HG03460 (cell line): ENCODE measurements around the gene SBNO2.
"Not testable (repeated sequence)": the region's sequence is repeated elsewhere in the genome, so short reads cannot be mapped to it uniquely, and the experiment has no call there.

ENCODE experiments used
- ATAC-seq: cut with Tn5 transposase; IDR thresholded peaks from one replicate; pipeline ENCODE4 v1.9.1; 2021; ENCODE audit not compliant: unreplicated experiment

SBNO2 gene

DNA sequence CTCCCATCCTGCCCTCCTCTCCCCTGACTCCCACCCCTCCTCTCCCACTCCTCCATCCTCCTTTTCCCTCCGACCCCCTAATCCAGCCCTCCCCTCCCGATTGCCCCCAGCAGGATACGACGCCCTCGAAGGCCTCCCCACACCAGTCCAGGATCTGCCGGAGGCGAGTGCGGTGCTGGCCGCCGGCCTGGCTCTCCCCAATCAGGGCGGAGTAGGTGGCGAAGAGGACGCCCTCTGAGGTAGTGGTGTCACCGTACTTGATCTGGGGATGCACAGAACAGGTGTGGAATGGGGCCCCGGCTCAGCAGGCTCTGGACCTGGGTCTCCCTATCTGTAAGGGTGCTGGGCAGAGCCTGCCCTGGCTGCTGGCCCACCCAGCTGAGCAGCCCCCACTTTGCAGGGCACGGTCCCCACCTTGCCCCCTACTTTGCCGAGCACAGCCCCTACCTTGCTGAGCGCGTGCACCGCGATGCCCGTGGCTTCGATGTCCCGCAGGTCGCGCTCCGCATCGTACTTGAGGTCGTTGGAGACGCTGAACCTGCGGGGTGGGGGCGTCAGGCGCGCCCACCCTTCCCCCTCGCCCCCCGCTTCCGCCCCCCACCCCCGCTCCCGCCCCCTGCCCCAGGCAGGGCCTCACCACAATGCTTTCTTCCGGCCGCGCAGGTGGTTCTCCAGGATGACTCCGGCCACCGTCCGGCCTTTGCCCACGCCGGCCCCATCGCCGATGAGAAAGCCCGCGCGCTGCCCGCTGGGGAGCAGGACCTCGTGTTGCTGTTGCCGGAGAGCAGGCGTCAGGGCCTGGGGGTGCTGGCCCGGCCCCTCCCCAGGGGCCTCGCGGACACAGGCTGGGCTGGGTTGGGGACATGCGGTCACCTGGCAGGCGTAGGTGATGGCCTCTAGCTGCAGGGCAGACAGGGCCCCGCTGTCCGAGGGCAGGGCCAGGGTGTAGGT is 51.8 kb downstream of the SBNO2 start:
- no peak for ATAC-seq

- ATAC-seq: no peak
Measured at GRCh38 chr19:1121395-1121794, 52.7 kb downstream of the SBNO2 start.

GRCh38 chr19:1119475-1120217 is 54.4 kb downstream of the SBNO2 start:
- no peak for ATAC-seq

DNA sequence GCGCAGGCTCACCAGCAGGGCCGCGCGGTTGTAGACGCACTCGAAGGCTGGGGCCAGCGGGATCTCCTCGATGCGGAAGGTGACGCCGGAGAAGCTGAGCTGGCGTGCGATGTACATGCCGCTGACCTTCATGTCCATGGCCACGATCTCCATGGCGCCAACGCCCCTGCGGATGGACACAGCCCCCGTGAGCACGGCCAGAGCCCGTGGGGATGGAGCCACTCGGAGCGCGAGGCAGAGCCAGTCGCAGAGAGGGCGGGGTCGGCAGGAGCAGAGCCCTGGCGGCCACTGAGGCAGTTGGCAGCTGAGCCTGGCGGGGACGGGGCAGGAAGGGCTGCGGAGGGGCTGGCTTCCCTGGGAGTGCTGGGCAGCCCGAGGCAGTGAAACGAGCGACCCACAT is 55.1 kb downstream of the SBNO2 start:
- ATAC-seq: no peak

DNA sequence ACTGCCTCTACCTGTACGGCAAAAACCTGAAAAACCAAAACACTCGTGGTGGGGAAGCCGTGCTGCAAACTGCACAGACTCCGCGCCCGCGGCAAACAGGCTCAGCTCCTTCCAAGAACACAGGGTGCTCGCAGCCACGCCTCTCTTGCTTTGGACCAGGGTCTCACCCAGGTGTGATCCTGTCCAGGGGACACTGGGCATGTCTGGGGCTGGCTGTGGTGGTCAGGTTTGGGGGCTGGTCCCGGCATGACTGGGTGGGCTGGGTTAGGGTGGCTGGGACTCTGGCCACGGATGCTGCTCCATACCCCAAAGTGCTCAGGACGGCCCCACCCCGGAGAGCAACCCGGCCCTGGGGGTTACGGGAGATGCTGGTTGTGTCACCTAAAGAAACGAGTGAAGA is 56.4 kb downstream of the SBNO2 start:
- no peak for ATAC-seq

DNA sequence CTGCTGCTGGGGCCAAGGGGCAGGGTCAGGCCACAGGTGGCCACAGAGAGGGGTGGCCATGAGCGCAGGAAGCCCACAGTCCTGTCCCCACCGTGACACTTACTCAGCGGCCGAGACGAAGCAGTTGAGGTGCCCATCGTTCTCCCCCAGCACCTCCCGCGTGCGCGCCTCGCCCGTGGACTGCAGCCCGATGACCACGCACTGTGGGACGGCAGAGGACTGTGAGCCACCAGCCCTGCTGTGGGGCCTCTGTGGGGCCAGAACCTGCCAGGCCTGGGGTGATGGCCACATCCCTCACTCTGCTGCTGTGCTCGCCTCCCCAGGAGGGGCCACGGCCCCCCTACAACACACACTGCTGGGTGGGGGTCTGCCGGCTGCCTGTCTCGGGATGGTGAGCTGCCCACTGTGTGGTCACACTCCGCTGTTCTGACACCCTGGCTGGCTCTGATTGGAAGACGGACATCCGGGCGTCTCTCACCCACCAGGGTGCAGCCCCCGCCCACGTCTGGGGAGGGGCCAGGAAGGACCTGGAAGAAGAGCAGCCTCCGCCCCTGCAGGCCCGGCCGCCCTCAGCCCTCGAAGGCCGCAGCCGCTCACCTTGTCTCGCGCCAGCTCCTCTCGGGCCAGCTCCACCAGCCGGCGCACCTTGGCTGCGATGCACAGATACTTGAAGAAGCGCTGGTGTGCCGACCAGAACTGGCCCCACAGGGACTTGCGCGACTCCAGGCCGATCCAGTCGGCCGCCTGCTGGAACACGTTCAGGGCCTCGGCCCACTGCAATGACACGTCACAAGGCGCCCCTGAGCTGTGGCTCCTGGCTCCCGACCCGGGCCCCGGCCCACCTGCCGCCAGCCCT is 57.1 kb downstream of the SBNO2 start:
- no peak for ATAC-seq

- no peak for ATAC-seq
Measured at GRCh38 chr19:1115646-1116420, 58.2 kb downstream of the SBNO2 start.

DNA sequence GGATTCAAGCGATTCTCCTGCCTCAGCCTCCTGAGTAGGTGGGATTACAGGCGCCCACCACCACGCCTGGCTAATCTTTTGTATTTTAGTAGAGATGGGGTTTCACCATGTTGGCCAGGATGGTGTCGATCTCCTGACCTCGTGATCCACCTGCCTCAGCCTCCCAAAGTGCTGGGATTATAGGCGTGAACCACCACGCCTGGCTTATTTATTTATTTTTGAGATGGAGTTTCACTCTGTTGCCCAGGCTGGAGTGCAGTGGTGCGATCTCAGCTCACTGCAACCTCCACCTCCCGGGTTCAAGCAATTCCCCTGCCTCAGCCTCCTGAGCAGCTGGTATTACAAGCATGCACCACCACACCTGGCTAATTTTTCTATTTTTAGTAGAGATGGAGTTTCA is 59.3 kb downstream of the SBNO2 start:
- not testable (repeated sequence) for ATAC-seq

DNA sequence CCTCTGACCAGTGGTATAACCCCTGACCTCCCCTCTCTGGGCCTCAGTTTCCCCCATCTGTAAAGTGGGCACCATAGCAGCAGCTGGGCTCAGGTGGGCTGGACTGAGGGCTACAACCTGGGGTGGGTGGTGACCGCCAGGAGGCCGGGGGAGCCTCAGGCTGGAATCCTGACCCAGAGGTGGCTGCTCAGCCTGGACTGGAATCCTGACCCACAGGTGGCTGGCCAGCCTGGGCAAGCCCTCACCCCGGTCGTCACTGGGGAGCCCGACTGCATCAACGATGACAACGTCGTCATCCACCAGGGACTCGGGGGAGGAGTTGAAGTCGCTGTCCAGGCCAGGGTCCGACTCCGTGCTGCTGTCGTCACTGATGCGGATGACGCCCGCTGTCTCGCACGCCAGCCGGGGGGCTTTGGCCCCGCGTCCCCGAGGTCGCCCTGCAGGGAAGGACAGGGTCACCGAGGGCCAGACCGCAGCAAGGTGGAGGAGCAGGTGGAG is 60.0 kb downstream of the SBNO2 start:
- ATAC-seq: no peak

DNA sequence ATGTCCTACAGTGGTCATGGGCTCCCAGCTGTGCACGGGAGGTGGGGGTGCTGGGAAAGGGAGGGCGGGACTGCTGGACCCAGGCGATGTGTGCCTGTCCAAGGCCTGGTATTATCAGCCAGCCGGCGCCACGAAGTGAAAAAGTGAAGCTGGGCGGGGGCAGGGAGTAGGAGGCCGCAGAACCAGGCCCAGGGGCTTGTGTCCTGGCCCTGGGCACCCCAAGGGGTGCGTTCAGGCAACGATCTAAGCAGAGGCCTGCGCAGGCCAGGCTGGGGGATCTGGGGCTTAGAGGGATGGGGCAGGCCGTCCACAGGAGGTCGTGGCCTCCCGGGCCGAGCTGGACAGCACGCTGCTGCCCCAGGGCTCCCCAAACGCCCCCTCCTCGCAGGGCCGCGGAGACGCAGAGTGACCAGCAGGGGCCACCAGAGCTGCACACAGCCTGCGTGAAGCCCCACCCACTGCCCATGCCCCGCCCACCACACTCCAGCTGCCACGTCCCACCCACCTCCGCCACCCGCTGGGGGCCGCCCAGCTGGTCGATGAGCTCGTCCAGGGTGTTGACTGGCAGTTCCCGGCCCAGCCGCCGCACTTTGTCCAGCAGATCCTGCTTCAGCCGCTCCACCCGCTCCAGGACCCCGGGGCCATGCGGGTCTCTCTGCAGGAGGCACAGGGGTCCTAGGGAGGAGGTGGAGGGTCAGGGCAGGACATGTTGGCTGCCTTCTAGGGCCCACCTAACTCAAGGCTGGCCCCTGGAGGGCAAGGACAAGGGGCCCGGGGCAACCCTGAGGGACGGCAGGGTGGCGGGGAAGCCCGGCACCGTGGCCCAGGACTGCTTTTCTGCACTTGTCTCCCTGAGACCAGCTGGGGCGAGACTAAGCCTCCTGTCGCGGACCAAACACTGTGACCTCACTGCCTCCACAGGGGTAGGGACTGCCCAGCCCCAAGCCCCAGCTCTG is 60.8 kb downstream of the SBNO2 start:
- ATAC-seq: peak; percentile 44

DNA sequence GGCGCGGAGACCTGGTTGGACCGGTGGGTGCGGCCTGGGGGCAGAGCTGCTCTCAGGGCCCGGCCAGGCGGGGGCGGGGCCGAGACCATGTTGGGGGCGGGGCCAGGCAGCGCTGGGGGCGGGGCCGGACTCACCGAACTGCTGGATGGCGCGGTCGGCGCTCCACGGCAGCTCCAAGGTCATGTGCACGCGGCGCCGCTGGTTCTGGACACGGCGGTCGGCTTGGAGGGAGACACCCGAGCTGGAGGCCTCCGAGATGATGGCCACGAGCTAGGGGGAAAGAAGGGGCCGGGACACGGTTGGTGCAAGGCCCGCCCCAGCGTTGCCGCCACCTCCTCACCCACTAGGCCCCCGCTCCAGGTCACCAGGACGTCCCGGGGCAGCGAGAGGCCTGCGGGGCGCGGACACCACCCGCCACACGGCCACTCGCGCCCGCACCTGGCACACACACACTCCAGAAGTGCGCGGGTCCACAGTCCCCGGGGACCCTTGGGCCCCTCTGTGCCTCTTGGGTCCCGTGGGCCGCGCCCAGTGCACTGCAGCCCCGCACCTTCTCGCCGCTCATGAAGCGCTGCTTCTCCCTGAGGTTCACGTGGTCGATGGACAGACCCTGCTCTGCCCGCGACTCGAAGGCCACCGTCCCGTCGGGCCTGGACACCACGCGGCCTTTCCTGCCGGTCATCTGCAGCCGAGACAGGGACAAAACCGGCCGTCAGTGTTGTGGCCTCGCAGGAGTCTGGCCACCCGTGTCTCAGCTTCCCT is 61.6 kb downstream of the SBNO2 start:
- ATAC-seq: no peak

DNA sequence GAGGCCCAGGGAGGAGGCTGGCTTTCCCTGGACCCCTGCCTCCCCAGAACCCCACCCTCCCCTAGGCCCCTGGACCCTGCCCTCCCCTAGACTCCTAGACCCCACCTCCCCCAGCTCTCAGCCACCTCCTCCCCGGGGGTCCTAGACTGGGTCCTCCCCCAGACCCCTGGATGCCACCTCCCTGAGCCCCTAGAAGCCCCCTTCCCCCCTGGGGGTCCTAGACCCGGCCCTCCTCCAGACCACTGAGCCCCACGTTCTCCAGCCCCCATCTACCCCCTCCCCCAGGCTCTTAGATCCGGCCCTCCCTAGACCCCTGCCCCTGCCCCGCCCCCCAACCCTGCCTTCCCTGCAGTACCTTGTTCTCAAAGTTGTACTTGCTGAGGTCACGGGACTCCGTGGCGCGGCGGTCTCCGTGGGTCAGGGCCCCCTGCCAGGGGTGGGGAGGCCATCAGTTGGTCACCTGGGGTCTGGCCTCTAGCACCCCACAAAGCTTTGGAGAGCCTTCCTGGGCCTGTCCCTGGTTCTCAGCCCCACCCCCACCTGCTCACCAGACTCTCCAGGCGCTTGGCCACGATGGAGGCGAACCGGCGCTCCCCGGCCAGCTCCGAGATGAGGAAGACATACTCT is 62.3 kb downstream of the SBNO2 start:
- no peak for ATAC-seq

- no peak for ATAC-seq
Measured at GRCh38 chr19:1110809-1111640, 63.0 kb downstream of the SBNO2 start.

GRCh38 chr19:1109697-1110671 is 64.1 kb downstream of the SBNO2 start:
- ATAC-seq: no peak

DNA sequence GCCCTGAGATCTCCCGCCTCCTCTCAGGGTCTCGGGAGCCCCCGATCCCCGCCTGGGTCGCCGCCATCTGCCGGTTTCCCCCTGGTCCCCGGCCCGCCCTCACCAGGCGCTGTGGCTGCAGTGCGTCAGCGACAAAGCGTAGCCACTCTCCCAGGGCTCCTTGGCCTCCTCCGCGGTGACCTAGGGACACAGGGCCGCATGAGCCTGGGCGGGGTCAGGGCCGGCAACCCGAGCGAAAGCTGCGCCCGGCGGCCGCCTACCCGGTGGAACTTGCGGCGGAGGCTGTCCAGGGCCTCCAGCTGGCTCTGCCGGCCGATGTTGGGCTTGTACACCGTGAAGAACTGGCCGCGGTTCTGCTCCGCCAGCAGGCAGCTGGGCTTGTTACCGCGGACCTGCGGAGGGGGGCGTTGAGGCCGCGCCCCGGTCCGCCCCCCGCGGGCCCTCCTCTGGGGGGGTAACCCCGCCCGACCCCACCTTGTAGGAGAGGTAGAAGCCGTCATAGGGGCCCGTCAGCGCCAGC is 65.0 kb downstream of the SBNO2 start:
- no peak for ATAC-seq
